Activated naive CD8-positive, alpha-beta T cell treated with anti-CD3 and anti-CD28 coated beads, Interleukin-2, amount 10 ng/mL, durations not matched to agents 7 days and 5 days (primary cell): ENCODE measurements around the gene ACP7. TPM values are rescaled to one million over a fixed set of nuclear protein-coding genes. Genes with fewer than 3 reads are reported as not detected.

Experiments
- ATAC-seq: fragments of 150-1000 bp; cut with Tn5 transposase; one replicate; pipeline ENCODE4 v1.10.0; 2021; ENCODE audit warnings: low read depth, moderate library complexity
- POLR2A ChIA-PET: fragments of 350-600 bp; sonication (Branson Sonifier 250); formaldehyde crosslinking; loops from one replicate; lab custom pipeline; 2021; ENCODE audit warnings: antibody characterized with exemption; lab: Charles Lee
- DNase-seq: peaks from one replicate; pipeline ENCODE4 v3.0.0; 2021
- H3K27ac Mint-ChIP-seq: one replicate; pipeline ENCODE4 v1.8.0; 2022; ENCODE audit warnings: mild to moderate bottlenecking, mixed read lengths
- H3K27me3 Mint-ChIP-seq: one replicate; pipeline ENCODE4 v1.8.0; 2022; ENCODE audit warnings: mild to moderate bottlenecking, moderate library complexity, mixed read lengths
- H3K36me3 Mint-ChIP-seq: one replicate; pipeline ENCODE4 v1.8.0; 2021; ENCODE audit warnings: mild to moderate bottlenecking, mixed read lengths
- H3K4me1 Mint-ChIP-seq: one replicate; pipeline ENCODE4 v1.8.0; 2021; ENCODE audit warnings: mixed read lengths
- H3K4me3 Mint-ChIP-seq: one replicate; pipeline ENCODE4 v1.8.0; 2022; ENCODE audit warnings: mild to moderate bottlenecking, moderate library complexity, mixed read lengths
- H3K9me3 Mint-ChIP-seq: one replicate; pipeline ENCODE4 v1.8.0; 2021; ENCODE audit warnings: mixed read lengths
- total RNA-seq, 2 experiments: library from RNA; stranded (reverse); gene quantifications; one replicate each; pipeline ENCODE4 v1.2.3, GENCODE V29; 2021

Gene ACP7
- total RNA-seq, 2 experiments from 2014 or later = not detected

GRCh38 chr19:39144290-39145071 is 60.3 kb downstream of the ACP7 start:
- no peak overlapping the region for H3K4me3 Mint-ChIP-seq
- peaks cover 11% of the 10 kb centered on the region for H3K4me1 Mint-ChIP-seq
- DNase-seq (no peak), ATAC-seq (no peak)
- no peaks in the 10 kb centered on the region for H3K9me3 Mint-ChIP-seq
- no peaks in the 10 kb centered on the region for H3K27me3 Mint-ChIP-seq
- POLR2A ChIA-PET = interaction anchor here (0.6 kb wide), 1 partner anchor 45 kb away, joined by 4 read pairs; no protein-coding TSS in a partner anchor
- H3K27ac Mint-ChIP-seq = no peak overlapping the region
- H3K36me3 Mint-ChIP-seq = no peaks in the 10 kb centered on the region

GRCh38 chr19:39145180-39145953 is 61.2 kb downstream of the ACP7 start:
- POLR2A ChIA-PET = no interaction called here
- Mint-ChIP-seq H3K36me3 (no peaks in the 10 kb centered on the region), H3K27ac (no peak overlapping the region), H3K9me3 (no peaks in the 10 kb centered on the region), H3K4me1 (peaks cover 11% of the 10 kb centered on the region), H3K27me3 (no peaks in the 10 kb centered on the region), H3K4me3 (no peak overlapping the region)
- ATAC-seq = no peak
- no peak for DNase-seq

- H3K9me3 Mint-ChIP-seq = no peaks in the 10 kb centered on the region
- DNase-seq (no peak), ATAC-seq (no peak)
- H3K4me3 Mint-ChIP-seq = no peak overlapping the region
- no peaks in the 10 kb centered on the region for H3K36me3 Mint-ChIP-seq
- POLR2A ChIA-PET = no interaction called here
- H3K27me3 Mint-ChIP-seq = no peaks in the 10 kb centered on the region
- H3K27ac Mint-ChIP-seq = no peak overlapping the region
- H3K4me1 Mint-ChIP-seq = peaks cover 11% of the 10 kb centered on the region
Measured at GRCh38 chr19:39146091-39146490, 61.9 kb downstream of the ACP7 start.

GRCh38 chr19:39146686-39147450 is 62.7 kb downstream of the ACP7 start:
- DNase-seq = no peak
- Mint-ChIP-seq H3K9me3 (no peaks in the 10 kb centered on the region), H3K36me3 (no peaks in the 10 kb centered on the region), H3K27ac (no peak overlapping the region), H3K27me3 (no peaks in the 10 kb centered on the region), H3K4me3 (no peak overlapping the region), H3K4me1 (peaks cover 11% of the 10 kb centered on the region)
- ATAC-seq = no peak
- POLR2A ChIA-PET = no interaction called here

GRCh38 chr19:39147480-39147879 is 63.3 kb downstream of the ACP7 start:
- POLR2A ChIA-PET = no interaction called here
- no peaks in the 10 kb centered on the region for H3K36me3 Mint-ChIP-seq
- DNase-seq = no peak
- peaks cover 11% of the 10 kb centered on the region for H3K4me1 Mint-ChIP-seq
- no peaks in the 10 kb centered on the region for H3K27me3 Mint-ChIP-seq
- ATAC-seq = no peak
- no peaks in the 10 kb centered on the region for H3K9me3 Mint-ChIP-seq
- no peak overlapping the region for H3K4me3 Mint-ChIP-seq
- no peak overlapping the region for H3K27ac Mint-ChIP-seq

GRCh38 chr19:39148939-39149529 is 64.9 kb downstream of the ACP7 start:
- POLR2A ChIA-PET = no interaction called here
- DNase-seq (no peak), ATAC-seq (no peak)
- Mint-ChIP-seq H3K9me3 (no peaks in the 10 kb centered on the region), H3K36me3 (no peaks in the 10 kb centered on the region), H3K27ac (no peak overlapping the region), H3K27me3 (no peaks in the 10 kb centered on the region), H3K4me3 (no peak overlapping the region), H3K4me1 (peaks cover 7% of the 10 kb centered on the region)

- no peak for DNase-seq
- Mint-ChIP-seq H3K4me1 (peaks cover 4% of the 10 kb centered on the region), H3K9me3 (no peaks in the 10 kb centered on the region), H3K36me3 (no peaks in the 10 kb centered on the region), H3K27ac (no peak overlapping the region), H3K27me3 (no peaks in the 10 kb centered on the region), H3K4me3 (no peak overlapping the region)
- POLR2A ChIA-PET = no interaction called here
- no peak for ATAC-seq
Measured at GRCh38 chr19:39150235-39150634, 66.1 kb downstream of the ACP7 start.

GRCh38 chr19:39150807-39151600 is 66.8 kb downstream of the ACP7 start:
- Mint-ChIP-seq H3K36me3 (no peaks in the 10 kb centered on the region), H3K27ac (no peak overlapping the region), H3K4me3 (no peak overlapping the region), H3K4me1 (peaks cover 4% of the 10 kb centered on the region), H3K27me3 (no peaks in the 10 kb centered on the region), H3K9me3 (no peaks in the 10 kb centered on the region)
- no peak for ATAC-seq
- no peak for DNase-seq
- POLR2A ChIA-PET = no interaction called here

GRCh38 chr19:39152066-39152465 is 67.9 kb downstream of the ACP7 start:
- no peaks in the 10 kb centered on the region for H3K36me3 Mint-ChIP-seq
- H3K27me3 Mint-ChIP-seq = no peaks in the 10 kb centered on the region
- no peaks in the 10 kb centered on the region for H3K9me3 Mint-ChIP-seq
- H3K4me3 Mint-ChIP-seq = no peak overlapping the region
- POLR2A ChIA-PET = no interaction called here
- peaks cover 4% of the 10 kb centered on the region for H3K4me1 Mint-ChIP-seq
- H3K27ac Mint-ChIP-seq = no peak overlapping the region
- DNase-seq (no peak), ATAC-seq (no peak)

- POLR2A ChIA-PET = no interaction called here
- H3K27ac Mint-ChIP-seq = no peak overlapping the region
- ATAC-seq = no peak
Measured at GRCh38 chr19:39154100-39154628, 70.0 kb downstream of the ACP7 start.

GRCh38 chr19:39154629-39155100 is 70.5 kb downstream of the ACP7 start:
- no peak overlapping the region for H3K27ac Mint-ChIP-seq
- no peaks in the 10 kb centered on the region for H3K9me3 Mint-ChIP-seq
- POLR2A ChIA-PET = no interaction called here
- ATAC-seq (no peak), DNase-seq (no peak)
- H3K4me3 Mint-ChIP-seq = no peak overlapping the region
- H3K36me3 Mint-ChIP-seq = no peaks in the 10 kb centered on the region
- H3K4me1 Mint-ChIP-seq = peaks cover 7% of the 10 kb centered on the region
- H3K27me3 Mint-ChIP-seq = no peaks in the 10 kb centered on the region

More at GRCh38 chr19:39154100-39154628, 70.0 kb downstream of the ACP7 start:
- Mint-ChIP-seq H3K4me1 (peaks cover 7% of the 10 kb centered on the region), H3K4me3 (no peak overlapping the region), H3K27me3 (no peaks in the 10 kb centered on the region), H3K9me3 (no peaks in the 10 kb centered on the region), H3K36me3 (no peaks in the 10 kb centered on the region)
- DNase-seq = no peak

- H3K36me3 Mint-ChIP-seq = no peaks in the 10 kb centered on the region
- no peaks in the 10 kb centered on the region for H3K9me3 Mint-ChIP-seq
- POLR2A ChIA-PET = no interaction called here
- no peak for ATAC-seq
- no peak overlapping the region for H3K27ac Mint-ChIP-seq
- no peak overlapping the region for H3K4me3 Mint-ChIP-seq
- no peaks in the 10 kb centered on the region for H3K27me3 Mint-ChIP-seq
- DNase-seq = no peak
- peaks cover 8% of the 10 kb centered on the region for H3K4me1 Mint-ChIP-seq
Measured at GRCh38 chr19:39155114-39155700, 71.0 kb downstream of the ACP7 start.
